ENCODE measurements around the gene ANO4. TPM values are rescaled to one million over a fixed set of nuclear protein-coding genes. Genes with fewer than 3 reads are reported as not detected.
"Not testable (repeated sequence)": the region's sequence is repeated elsewhere in the genome, so short reads cannot be mapped to it uniquely, and the experiment has no call there.

The ANO4 gene
- total RNA-seq, 1 donor from 2014 or later: not detected

DNA sequence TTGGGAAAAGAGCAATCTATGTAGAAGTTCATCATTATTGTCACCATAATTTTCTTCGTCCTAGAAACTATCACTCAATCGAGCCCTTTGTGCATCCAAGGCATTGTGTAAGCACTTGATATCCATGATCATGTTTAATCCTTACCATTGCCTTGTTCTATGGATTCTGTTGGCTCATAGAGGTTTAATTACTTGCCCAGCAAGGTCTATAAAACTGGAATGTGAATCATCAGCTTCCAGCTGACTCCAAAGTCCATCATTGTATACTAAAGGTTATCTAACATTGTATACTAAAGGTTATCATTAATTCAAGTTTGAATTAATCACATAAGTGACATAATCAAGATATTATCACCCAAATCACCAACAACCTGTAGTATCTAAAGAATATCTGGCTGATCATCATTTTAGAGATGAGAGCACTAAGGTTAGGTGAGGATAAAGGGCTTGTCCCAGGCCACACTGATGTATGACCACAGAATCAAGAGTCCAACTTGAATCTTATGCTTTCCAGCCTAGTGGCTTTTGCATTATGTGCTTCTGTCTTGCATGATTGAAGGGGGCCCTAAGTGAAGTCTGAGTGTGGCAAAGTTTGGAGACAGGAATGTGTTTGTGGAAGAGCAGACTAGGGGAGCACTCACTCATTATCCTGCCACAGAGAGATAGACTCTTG lies 188.1 kb downstream of the ANO4 start:
- Histone ChIP-seq H3K27ac (replicated peaks) (no peak overlapping the region), H3K36me3 (no peaks in the 10 kb centered on the region), H3K4me3 (no peak overlapping the region), H3K27me3 (ENCODE audit: low read depth) (no peaks in the 10 kb centered on the region), H3K4me1 (no peaks in the 10 kb centered on the region), H3K9me3 (replicated peaks) (no peaks in the 10 kb centered on the region)
- DNase-seq: no peak
- TF ChIP-seq, protein P1, sequence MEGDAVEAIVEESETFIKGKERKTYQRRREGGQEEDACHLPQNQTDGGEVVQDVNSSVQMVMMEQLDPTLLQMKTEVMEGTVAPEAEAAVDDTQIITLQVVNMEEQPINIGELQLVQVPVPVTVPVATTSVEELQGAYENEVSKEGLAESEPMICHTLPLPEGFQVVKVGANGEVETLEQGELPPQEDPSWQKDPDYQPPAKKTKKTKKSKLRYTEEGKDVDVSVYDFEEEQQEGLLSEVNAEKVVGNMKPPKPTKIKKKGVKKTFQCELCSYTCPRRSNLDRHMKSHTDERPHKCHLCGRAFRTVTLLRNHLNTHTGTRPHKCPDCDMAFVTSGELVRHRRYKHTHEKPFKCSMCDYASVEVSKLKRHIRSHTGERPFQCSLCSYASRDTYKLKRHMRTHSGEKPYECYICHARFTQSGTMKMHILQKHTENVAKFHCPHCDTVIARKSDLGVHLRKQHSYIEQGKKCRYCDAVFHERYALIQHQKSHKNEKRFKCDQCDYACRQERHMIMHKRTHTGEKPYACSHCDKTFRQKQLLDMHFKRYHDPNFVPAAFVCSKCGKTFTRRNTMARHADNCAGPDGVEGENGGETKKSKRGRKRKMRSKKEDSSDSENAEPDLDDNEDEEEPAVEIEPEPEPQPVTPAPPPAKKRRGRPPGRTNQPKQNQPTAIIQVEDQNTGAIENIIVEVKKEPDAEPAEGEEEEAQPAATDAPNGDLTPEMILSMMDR (IDR thresholded peaks at IDR 0.05; ENCODE audit: borderline replicate concordance): no peak
- intact Hi-C loops (cut with micrococcal nuclease): no loop called here

DNA sequence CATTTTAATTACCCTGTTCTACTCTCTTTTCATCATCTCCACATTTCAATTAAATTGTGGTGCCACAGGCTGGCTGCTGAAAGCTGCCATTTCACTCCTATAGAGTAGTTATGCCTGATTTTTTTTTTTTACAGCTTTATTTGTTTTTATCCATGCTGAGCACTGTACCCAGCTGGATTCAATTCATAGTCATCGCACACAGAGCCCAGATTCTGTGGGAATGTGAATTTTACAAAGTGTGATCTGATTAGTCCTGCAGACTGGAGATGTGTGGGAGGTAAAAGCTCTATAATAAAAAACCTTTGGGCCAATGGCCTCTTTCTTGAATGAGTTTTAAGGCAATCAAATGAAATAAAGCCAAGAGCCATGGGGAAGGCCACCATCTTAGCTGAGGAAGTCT lies 190.2 kb downstream of the ANO4 start:
- TF ChIP-seq, protein P1 (IDR thresholded peaks at IDR 0.05; ENCODE audit: borderline replicate concordance): no peak
- no peaks in the 10 kb centered on the region for H3K27me3 ChIP-seq (ENCODE audit: low read depth)

DNA sequence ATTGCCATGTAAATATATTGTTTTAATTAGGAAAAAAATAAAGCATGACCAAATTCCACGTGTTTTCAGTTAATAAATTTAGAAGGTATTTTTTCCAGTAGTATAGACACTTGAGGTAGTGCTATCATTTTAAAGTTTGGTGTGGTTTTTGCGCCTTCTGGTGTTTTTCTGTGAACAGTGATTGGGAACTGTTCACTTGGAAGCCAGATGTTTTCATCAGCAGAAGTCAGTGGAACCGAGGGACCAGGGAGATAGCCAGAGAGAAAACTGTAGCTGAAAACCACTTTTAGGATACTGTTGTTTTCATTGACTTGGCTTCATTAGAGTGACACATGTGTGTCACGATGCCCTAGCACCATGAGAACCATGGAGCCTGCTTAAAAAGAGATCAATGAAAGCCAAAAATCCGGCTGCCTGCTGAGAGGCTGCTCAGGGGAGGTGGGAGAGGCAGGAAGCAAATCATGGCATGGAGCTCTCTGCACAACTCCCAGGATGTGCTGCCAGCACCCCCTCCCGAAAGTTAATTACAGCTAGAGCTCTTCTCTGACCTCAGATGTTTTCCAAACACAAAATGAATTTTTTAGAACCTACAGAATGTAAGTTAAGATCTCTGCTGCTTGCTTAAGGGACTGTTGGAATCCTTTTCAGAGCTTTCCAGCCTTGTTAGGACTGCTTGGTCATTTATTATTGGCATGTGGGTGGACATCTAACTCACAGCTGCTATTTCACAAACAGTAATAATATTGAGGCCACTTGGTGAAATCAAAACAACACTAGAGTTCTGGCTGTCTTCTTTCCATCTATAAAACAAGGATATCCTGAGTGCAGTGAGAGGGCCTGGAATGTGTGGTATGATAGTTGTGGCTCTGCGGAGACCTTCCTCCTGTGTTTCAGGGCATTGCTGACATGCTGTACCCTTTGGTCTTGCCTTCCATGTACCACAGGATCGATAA lies 192.3 kb downstream of the ANO4 start:
- intact Hi-C loops (cut with micrococcal nuclease): no loop called here
- Histone ChIP-seq H3K27ac (replicated peaks) (no peak overlapping the region), H3K27me3 (ENCODE audit: low read depth) (no peaks in the 10 kb centered on the region), H3K9me3 (replicated peaks) (no peaks in the 10 kb centered on the region), H3K4me3 (no peak overlapping the region), H3K4me1 (no peaks in the 10 kb centered on the region), H3K36me3 (no peaks in the 10 kb centered on the region)
- no peak for DNase-seq
- TF ChIP-seq, protein P1 (IDR thresholded peaks at IDR 0.05; ENCODE audit: borderline replicate concordance): no peak

More for the DNA sequence above, 190.2 kb downstream of the ANO4 start:
- Histone ChIP-seq H3K4me1 (no peaks in the 10 kb centered on the region), H3K9me3 (replicated peaks) (no peaks in the 10 kb centered on the region), H3K4me3 (no peak overlapping the region), H3K27ac (replicated peaks) (no peak overlapping the region), H3K36me3 (no peaks in the 10 kb centered on the region)
- intact Hi-C loops (cut with micrococcal nuclease): no loop called here
- no peak for DNase-seq

DNA sequence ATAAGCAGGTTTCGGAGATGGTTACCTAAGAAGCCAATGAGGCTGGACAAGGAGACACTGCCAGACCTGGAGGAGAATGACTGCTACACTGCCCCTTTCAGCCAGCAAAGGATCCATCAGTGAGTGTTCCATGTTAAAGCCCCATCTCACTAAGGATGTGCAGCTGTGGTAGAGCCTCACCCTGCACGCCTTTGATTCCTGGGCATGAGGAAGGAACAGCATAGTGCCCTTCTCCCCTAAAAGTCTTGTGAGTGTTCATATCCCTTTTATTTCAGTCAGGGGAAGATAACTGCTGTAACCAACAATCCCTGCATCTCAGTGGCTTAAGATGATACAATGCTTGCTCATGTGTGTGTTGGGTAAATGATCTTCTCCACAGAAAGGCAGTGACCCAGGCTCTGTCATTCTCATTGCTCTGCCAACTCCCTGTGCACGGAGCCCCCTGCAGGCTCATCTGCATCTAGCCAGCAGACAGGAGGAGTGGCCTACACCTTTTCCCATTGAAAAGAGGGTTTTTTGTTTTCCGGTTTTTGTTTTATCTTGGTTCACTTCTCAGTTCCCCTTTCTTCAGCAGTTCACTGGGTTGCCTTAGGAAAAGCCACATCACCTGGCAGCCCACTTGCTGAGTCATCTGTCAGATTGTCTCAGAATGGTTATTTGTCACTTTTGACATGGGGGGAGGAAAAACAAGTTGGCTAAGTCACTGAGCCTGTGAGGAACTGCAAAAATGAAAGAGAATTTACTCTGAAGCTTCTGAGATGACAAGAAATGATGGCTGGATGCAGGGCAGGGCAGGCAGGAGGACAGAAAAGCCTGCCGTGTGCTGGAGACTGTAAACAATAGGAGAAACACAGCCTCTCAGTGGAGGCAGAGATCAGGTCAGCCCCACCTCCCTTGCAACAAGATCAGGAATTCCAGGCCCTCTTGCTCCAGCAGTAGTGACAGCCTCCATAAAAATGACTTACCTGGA lies 193.3 kb downstream of the ANO4 start:
- Histone ChIP-seq H3K9me3 (replicated peaks) (no peaks in the 10 kb centered on the region), H3K4me3 (no peak overlapping the region), H3K27ac (replicated peaks) (no peak overlapping the region), H3K4me1 (no peaks in the 10 kb centered on the region), H3K27me3 (ENCODE audit: low read depth) (no peaks in the 10 kb centered on the region), H3K36me3 (no peaks in the 10 kb centered on the region)
- no peak for DNase-seq
- intact Hi-C loops (cut with micrococcal nuclease): no loop called here
- TF ChIP-seq, protein P1 (IDR thresholded peaks at IDR 0.05; ENCODE audit: borderline replicate concordance): no peak

DNA sequence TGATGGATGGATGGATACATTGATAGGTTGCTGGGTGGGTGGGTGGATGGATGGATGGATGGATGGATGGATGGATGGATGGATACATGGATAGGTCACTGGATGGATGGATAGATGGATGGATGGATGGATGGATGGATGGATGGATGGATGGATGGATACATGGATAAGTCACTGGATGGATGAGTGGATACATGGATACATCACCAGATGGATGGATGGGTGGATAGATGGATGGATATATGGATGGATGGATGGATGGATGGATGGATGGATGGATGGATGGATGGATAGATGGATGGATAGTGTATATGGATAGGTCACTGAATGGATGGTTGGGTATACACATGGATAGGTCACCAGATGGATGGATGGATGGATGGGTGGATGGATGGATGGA lies 194.9 kb downstream of the ANO4 start:
- DNase-seq; H3K4me1 ChIP-seq; intact Hi-C loops (cut with micrococcal nuclease); H3K36me3 ChIP-seq; H3K27me3 ChIP-seq (ENCODE audit: low read depth); H3K4me3 ChIP-seq; H3K27ac ChIP-seq (replicated peaks); H3K9me3 ChIP-seq (replicated peaks): not testable (repeated sequence)
